HG02588 (cell line): ENCODE measurements around the gene NDUFB10.

Source experiments
- ATAC-seq: cut with Tn5 transposase; IDR thresholded peaks from one replicate; pipeline ENCODE4 v1.9.1; 2021; ENCODE audit warnings: mild to moderate bottlenecking, moderate library complexity; ENCODE audit not compliant: unreplicated experiment

Gene NDUFB10

DNA sequence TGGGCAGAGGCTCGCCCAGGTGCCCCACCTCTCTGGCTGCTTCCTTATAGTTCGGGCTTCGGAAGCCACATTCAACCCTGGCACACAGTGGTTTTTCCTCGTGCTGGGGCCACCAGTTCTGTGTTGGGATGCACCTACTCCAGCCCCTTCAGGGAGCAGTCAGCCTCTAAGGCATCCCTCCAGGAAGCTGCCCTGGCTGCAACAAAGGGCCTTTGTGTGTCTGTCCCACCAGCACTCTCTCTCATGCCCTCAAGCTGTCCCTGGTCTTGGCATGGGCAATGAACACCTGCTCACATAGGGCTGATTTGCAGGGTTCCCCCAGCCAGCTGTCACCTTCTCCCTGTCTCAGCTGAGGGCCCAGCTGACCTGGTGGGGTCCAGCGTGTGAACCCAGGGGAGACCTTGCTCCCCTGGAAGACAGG, 22.7 kb downstream of the NDUFB10 start:
- ATAC-seq = no peak

DNA sequence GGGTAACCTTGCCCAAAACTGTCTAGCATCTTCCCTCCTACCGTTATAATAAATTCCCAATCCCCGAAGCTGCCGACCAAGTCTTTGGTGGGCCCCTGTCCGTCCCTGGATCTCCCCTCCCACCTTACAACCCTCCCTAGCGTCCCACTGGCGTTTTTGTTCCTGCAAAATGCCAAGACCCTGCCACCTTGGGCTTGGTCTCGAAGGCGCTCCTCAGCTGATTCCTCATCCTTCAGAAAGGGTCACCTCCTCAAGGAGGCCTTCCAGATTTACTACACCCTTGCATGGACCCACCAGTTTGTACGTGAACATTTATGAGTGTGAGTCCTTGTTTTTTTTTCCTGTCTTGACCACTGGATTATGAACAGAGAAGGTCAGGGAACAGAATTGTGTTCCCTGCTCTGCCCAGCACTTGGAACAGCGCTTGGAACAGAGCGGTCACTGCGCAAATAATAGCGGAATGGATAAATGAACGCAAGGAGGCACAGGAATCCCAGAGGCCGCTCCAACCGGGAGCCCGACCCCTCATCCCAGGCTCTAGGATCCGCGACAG, 23.7 kb downstream of the NDUFB10 start:
- ATAC-seq = no peak

DNA sequence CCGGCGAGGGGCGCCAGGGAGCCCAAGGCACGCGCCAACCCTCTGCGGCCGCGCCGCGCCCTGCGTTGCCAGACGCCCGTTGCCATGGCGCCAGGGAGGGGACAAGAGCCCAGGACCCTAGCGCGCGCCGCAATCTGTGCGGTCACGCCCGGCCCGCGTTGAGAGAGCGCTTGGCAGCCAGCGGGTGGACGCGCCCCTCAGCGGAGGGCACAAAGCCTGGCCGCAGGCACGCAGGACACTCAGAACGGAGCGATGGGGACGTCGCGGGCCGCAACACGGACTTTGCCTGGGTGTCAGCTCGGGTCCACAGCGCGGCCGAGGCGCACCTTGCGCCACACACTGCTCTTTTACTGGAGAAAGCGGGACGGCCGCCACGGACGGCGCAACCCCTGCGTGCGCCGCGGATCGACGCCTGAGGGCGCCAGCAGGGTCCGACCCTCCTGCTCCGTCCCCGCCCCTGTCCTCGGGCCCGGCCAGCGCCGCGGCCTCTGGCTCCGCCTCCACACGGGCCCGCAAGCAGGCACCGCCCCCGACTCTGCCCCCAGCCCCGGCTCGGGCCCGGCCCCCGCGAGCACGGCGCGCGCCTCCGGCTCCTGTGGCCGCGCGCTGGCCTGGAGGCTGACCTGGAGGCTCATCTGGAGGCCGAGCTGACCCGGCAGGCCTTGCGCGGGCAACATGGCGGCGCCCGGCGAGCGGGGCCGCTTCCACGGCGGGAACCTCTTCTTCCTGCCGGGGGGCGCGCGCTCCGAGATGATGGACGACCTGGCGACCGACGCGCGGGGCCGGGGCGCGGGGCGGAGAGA, 24.4 kb downstream of the NDUFB10 start, which contains the start of gene GFER:
GFER (plus strand) TSS at position 650 of the 803 bp plus-strand sequence; CDS start at position 676, 26 bp downstream.
- peak; percentile 72 for ATAC-seq

- ATAC-seq = no peak
These were observed 25.2 kb downstream of the NDUFB10 start for GRCh38 chr16:1984347-1985225.

GRCh38 chr16:1985466-1986150, 26.3 kb downstream of the NDUFB10 start:
- ATAC-seq = no peak

GRCh38 chr16:1987198-1987597, 27.9 kb downstream of the NDUFB10 start:
- no peak for ATAC-seq

- ATAC-seq = no peak
These were observed 30.1 kb downstream of the NDUFB10 start, which contains the start of gene SYNGR3 for GRCh38 chr16:1989209-1990100. Gene SYNGR3 (plus strand): TSS chr16:1989970. CDS start chr16:1990103, 133 bp downstream.

- no peak for ATAC-seq
These were observed 30.7 kb downstream of the NDUFB10 start for GRCh38 chr16:1990101-1990350.

DNA sequence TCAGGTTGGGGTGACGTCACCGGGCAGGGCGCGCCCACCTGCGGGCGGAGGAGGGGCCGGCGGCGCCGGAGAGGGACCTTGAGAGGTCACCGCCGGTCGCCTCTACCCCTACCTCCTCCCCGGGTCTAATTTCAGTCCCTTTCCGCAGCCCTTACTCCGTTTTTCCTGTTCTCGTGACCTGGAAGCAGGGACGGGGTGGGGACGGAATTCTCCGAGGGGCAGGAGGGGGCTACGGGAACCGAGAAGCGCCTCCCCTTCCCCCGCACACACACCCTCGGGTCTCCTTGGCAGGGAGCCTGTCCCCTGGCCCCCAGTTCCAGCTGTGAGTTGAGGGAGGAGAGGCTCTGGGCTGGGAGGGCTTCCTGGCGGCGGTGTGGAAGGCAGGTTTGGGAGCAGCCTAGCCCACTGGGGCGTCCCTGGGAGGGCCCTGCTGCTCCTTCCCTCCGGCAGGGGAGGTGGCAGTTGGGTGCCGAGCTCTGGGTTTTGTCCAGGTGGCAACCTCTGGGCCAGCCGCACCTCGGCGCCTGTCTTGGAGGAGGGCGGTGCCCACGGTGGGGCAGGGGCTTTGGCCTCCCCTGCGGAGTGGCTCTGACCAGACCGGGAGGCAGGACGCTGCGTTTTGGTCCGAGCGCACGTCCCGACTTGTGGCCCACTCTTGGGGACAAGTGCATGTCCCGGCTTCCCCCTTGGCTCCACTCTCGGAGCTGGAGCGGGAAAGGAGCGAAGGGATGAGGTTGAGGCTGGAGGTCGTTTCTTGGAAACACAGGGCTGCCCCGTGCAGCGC, 31.2 kb downstream of the NDUFB10 start:
- no peak for ATAC-seq

- ATAC-seq = no peak
These were observed 31.8 kb downstream of the NDUFB10 start for GRCh38 chr16:1991135-1991551.

DNA sequence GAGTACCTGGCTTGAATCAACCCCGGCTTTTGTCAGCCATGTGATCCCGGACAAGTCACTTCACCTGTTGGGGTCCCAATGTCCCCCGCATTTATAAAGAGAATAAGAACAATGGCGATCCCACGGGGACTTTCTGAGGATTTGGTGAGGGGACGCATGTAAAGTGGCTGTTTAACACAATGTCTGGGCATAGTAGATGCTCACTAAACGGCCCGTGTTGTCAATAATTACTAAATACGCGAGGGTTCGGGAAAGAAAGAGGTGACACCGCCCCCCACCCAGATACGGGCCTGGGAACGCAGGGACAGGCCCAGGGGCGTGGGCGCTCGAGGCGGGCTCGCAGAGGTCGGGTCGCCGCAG, 32.2 kb downstream of the NDUFB10 start:
- ATAC-seq = no peak

DNA sequence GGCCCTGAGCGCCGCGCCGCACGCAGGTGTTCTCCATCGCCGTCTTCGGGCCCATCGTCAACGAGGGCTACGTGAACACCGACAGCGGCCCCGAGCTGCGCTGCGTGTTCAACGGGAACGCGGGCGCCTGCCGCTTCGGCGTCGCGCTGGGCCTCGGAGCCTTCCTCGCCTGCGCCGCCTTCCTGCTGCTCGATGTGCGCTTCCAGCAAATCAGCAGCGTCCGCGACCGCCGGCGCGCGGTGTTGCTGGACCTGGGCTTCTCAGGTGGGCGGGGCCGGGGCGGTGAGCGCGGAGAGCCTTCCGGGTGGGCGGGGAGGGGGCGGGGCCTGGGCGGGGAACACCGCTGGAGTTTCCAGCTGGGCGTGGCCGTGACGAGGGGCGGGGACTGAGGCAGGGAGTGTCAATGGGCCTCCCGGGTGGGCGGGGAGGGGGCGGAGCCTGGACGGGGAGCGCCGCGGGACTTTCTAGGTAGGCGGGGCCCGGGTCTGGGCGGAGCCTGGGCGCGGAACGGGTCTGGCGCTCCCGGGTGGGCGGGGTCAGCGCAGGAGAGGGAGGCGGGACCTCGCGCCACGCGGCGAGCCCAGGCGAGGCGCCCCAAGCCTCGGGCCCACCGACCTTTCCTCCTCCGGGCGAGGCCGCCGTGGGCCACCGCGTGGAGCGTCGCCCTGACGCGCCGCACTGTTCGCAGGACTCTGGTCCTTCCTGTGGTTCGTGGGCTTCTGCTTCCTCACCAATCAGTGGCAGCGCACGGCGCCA, 32.8 kb downstream of the NDUFB10 start:
- peak; percentile 44 for ATAC-seq

- no peak for ATAC-seq
These were observed 33.5 kb downstream of the NDUFB10 start for GRCh38 chr16:1992704-1993317.

GRCh38 chr16:1993731-1994131, 34.4 kb downstream of the NDUFB10 start:
- no peak for ATAC-seq

DNA sequence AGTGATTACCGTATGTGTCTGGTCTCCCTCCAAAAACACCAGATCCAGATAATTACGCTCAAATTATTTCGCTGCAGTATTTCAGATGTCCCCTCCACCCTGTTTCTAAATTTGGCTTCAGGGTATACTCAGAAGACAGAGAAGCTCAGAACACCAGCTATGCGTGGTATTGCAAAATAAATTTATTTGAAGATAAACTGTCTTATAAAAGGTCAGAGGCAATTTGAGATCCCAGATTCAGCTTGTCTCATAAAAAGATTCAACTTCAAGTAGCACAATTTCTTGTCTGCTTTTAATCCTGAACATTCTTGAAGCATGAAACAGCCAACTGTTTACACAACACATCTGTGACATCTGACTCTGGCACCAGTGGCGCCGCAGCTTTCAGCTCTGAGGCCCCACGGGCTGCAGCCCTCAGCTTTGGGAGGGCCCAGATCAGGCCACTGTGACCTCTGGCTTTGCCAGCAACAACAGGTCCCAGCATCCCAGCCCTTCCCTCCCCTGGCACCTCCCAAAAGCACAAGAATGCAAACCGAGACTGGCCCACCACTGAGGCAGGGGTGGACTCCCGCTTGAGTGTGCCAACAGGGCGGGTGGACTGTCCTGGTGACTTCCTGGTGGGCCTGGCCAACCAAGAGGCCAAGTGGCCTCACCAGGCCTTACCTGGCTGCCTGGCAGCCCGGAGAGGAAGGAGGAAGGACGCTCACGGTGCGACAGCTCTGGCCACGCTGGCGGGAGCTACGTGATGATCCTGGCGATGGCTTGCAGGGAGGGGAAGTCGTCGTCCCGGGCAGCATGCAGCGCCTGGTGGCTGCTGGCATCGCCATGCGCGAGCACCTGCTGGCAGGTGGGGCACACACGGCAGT, 38.4 kb downstream of the NDUFB10 start:
- no peak for ATAC-seq

DNA sequence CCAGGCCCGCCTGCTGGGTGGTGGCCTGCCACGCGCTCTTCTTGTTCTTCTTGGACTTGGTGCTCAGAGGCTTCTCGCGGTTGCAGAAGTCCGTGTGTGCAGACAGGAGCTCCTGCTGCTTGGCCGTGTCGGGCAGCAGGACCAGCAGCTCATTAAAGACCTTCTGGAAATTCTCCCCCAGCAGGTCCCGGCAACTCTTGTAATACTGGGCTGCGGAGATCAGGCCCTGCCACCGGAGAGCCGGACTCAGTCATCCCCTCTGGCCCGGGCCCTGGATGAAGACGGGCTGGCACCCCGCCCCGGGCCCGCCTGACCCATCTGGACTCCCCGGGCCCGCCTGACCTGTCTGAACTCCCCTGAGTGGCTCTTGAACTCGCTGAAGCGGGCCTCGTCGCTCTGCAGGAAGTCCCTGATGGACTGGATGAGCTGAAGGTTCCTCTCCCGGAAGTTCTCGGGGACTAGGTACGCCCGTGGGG, 39.1 kb downstream of the NDUFB10 start:
- no peak for ATAC-seq
